GM19372 (cell line): ENCODE results near the gene BST2.

Experiments
- ATAC-seq: cut with Tn5 transposase; IDR thresholded peaks from one replicate; pipeline ENCODE4 v1.9.1; 2021; ENCODE audit warnings: mild to moderate bottlenecking, low read depth, moderate library complexity; ENCODE audit not compliant: unreplicated experiment

The BST2 gene

GRCh38 chr19:17419621-17420474 is 14.4 kb upstream of the BST2 start, which contains the start of gene MVB12A:
Gene MVB12A, plus strand, starts transcription at chr19:17420047. Its CDS starts 89 bp downstream, at chr19:17420136.
- peak; percentile 87 for ATAC-seq

GRCh38 chr19:17419154-17419620 is 13.8 kb upstream of the BST2 start:
- no peak for ATAC-seq

GRCh38 chr19:17418710-17419109 is 13.3 kb upstream of the BST2 start:
- no peak for ATAC-seq

- ATAC-seq = no peak
Observed at GRCh38 chr19:17415121-17415520, 9.7 kb upstream of the BST2 start.

GRCh38 chr19:17414097-17414496 is 8.7 kb upstream of the BST2 start:
- no peak for ATAC-seq

GRCh38 chr19:17411801-17412200 is 6.4 kb upstream of the BST2 start:
- no peak for ATAC-seq

GRCh38 chr19:17409990-17410389 is 4.6 kb upstream of the BST2 start:
- ATAC-seq = no peak

GRCh38 chr19:17406887-17407196 is 1.4 kb upstream of the BST2 start:
- ATAC-seq = no peak

GRCh38 chr19:17406046-17406886 is 836 bp upstream of the BST2 start:
- no peak for ATAC-seq

- ATAC-seq = no peak
Observed at GRCh38 chr19:17404621-17405249, 695 bp downstream of the BST2 start.

- ATAC-seq = no peak
Observed at GRCh38 chr19:17404015-17404414, 1.4 kb downstream of the BST2 start.

GRCh38 chr19:17402982-17403855 is 2.2 kb downstream of the BST2 start:
- no peak for ATAC-seq

GRCh38 chr19:17401628-17402027 is 3.8 kb downstream of the BST2 start:
- ATAC-seq = no peak

- no peak for ATAC-seq
Observed at GRCh38 chr19:17398902-17399527, 6.4 kb downstream of the BST2 start.

GRCh38 chr19:17394891-17395415 is 10.5 kb downstream of the BST2 start:
- no peak for ATAC-seq

- ATAC-seq = no peak
Observed at GRCh38 chr19:17393914-17394313, 11.5 kb downstream of the BST2 start, which contains the start of gene CCDC194. Gene CCDC194, minus strand, starts transcription at chr19:17394196. Its CDS starts 38 bp downstream, at chr19:17394158.

GRCh38 chr19:17393002-17393401 is 12.4 kb downstream of the BST2 start:
- no peak for ATAC-seq

GRCh38 chr19:17391371-17392151 is 13.9 kb downstream of the BST2 start:
- ATAC-seq = no peak
